Gastrocnemius medialis (tissue), 4 donors: ENCODE results near the gene FLT3LG.

Source experiments
- POLR2A ChIP-seq, 2 donors: fragments of 450-650 bp; IDR thresholded peaks; one replicate each; pipeline ENCODE4 v1.6.1; 2017; ENCODE audit warnings: antibody characterized with exemption in 2 of 2, mild to moderate bottlenecking in 2 of 2, moderate library complexity in 2 of 2
- TF ChIP-seq, protein P1 (sequence below), 5 experiments: fragments of 450-650 bp in 3 of 5; fragments of 200-600 bp in 2 of 5; sonication (generic) in 2 of 5; IDR thresholded peaks in 4 of 5; conservative IDR thresholded peaks in 1 of 5; 1 replicate in 4 of 5; 2 replicates in 1 of 5; pipeline ENCODE4 v1.5.1; 2016 to 2019; ENCODE audit warnings: antibody characterized with exemption in 5 of 5, mild to moderate bottlenecking in 3 of 5, moderate library complexity in 3 of 5

DNA sequence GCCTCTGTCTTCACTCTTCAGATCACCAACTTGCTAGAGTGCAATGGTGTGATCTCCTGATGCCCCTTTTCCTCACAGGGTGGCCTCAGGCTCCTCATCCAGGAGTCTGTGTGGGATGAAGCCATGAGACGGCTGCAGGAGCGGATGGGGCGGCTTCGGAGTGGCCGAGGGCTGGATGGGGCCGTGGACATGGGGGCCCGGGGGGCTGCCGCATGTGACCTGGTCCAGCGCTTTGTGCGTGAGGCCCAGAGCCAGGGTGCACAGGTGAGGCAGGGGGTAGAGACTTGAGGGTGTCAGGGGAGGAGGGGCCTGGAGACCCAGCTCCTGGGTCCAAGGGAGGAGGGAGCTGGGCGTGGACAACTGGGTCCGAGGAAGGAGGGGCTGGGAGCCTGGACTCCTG is 11.5 kb upstream of the FLT3LG start:
- TF ChIP-seq, protein P1, sequence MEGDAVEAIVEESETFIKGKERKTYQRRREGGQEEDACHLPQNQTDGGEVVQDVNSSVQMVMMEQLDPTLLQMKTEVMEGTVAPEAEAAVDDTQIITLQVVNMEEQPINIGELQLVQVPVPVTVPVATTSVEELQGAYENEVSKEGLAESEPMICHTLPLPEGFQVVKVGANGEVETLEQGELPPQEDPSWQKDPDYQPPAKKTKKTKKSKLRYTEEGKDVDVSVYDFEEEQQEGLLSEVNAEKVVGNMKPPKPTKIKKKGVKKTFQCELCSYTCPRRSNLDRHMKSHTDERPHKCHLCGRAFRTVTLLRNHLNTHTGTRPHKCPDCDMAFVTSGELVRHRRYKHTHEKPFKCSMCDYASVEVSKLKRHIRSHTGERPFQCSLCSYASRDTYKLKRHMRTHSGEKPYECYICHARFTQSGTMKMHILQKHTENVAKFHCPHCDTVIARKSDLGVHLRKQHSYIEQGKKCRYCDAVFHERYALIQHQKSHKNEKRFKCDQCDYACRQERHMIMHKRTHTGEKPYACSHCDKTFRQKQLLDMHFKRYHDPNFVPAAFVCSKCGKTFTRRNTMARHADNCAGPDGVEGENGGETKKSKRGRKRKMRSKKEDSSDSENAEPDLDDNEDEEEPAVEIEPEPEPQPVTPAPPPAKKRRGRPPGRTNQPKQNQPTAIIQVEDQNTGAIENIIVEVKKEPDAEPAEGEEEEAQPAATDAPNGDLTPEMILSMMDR (IDR thresholded peaks at IDR 0.05 in 4 of 5, conservative IDR thresholded peaks at IDR 0.05 in 1 of 5), result no peak
- TF ChIP-seq POLR2A (IDR thresholded peaks at IDR 0.05), result no peak
